COLO829 (cell line): ENCODE measurements around the gene GID8.
A peak's percentile ranks its signal among the peaks of the same experiment; 100 is the strongest.

ENCODE experiments used
- DNase-seq: peaks from one replicate; pipeline ENCODE4 v3.0.0; 2012; ENCODE audit warnings: low spot score

The GID8 gene

DNA sequence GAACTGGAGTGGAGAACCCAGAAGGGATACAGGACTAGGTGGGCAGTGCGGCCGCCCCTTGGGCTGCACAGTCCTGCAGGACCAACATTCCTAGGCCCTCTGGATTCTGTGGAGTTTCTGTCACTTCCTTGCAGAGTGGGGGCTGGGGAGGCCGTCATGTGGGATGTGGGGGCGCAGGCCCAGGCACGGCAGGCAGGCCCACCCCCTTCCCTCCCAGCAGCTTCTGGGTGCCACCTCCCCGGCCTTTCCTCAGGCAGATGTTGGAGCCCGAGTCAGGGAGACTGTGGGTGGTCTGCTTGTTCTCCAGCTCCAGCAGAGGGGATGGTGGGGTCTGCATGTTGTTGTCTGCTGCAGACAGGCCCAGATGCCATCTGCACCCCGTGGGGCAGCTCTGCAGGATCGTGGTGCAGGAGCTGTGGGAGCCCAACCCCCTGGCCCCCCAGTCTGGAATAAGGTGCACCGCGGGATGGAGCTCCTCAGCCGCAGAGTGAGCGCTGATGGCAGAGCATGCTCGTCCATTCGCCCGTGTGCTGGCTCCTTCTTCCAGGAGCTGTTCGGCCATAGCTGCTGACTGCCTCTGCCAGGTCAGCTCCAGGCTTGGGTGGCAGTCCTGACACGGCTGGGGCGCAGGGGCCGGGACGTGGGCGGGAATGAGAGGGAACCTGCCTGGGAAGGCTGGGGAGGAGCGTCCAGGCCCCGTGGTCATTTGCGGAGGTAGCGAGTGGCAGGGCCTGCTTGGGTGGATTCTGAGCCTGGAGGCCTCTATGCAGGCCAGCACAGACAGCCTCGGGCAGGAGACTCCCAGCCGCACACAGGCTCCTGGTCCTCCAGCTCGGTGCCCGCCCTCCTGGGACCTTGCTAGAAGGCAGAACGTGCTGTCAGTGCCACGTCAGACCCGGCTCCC is 32.6 kb downstream of the GID8 start:
- DNase-seq, result no peak

DNA sequence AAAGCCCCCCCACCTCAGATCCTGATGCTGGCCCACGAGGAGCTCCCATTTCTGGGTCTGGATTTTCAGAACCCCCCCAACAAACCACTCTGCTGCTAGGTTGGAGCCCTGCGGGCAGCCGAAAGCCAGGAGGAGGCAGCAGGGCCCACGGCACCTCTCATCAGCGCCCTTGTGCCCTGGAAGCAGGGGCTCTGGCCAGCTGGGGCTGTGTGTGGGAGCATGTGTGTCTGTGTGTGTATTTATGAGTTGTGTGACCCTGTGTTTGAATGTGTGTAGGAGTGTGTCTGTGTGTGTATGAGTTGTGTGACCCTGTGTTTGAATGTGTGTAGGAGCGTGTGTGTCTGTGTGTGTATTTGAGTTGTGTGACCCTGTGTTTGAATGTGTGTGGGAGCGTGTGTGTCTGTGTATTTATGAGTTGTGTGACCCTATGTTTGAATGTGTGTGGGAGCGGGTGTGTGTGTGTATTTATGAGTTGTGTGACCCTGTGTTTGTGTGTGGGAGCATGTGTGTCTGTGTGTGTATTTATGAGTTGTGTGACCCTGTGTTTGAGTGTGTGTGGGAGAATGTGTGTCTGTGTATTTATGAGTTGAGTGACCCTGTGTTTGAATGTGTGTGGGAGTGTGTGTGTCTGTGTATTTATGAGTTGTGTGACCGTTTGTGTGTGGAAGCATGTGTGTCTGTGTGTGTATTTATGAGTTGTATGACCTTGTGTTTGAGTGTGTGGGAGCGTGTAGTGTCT is 33.4 kb downstream of the GID8 start:
- no peak for DNase-seq

DNA sequence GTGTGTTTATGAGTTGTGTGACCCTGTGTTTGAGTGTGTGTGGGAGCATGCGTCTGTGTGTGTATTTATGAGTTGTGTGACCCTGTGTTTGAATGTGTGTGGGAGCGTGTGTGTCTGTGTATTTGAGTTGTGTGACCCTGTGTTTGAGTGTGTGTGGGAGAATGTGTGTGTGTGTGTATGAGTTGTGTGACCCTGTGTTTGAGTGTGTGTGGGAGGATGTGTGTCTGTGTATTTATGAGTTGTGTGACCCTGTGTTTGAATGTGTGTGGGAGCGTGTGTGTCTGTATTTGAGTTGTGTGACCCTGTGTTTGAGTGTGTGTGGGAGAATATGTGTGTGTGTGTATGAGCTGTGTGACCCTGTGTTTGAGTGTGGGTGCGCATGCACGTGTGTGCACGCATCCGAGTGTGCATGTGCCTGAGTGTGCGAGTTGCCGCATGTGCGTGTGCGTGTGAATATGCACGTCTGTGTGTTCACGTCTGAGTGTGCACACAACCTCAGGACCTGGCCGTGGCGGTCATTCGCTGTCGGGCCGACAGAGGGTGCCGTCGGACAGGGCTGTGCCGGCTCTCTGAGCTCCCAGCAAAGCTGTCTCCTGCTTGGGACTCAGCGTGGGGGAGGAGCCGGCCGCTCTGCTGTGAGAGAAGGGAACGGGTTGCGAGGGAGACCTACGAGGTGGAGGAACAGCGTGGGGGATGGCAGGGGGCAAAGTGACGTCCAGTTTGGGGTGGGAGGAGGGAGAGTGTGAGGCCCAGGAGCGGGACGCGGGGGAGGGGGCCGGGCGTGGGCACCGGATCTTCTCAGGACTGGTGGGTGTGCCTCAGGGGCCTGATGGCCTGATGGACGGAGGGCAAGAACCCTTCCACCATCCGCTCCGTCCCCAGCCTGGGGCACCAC is 34.2 kb downstream of the GID8 start:
- peak; percentile 95 for DNase-seq

DNA sequence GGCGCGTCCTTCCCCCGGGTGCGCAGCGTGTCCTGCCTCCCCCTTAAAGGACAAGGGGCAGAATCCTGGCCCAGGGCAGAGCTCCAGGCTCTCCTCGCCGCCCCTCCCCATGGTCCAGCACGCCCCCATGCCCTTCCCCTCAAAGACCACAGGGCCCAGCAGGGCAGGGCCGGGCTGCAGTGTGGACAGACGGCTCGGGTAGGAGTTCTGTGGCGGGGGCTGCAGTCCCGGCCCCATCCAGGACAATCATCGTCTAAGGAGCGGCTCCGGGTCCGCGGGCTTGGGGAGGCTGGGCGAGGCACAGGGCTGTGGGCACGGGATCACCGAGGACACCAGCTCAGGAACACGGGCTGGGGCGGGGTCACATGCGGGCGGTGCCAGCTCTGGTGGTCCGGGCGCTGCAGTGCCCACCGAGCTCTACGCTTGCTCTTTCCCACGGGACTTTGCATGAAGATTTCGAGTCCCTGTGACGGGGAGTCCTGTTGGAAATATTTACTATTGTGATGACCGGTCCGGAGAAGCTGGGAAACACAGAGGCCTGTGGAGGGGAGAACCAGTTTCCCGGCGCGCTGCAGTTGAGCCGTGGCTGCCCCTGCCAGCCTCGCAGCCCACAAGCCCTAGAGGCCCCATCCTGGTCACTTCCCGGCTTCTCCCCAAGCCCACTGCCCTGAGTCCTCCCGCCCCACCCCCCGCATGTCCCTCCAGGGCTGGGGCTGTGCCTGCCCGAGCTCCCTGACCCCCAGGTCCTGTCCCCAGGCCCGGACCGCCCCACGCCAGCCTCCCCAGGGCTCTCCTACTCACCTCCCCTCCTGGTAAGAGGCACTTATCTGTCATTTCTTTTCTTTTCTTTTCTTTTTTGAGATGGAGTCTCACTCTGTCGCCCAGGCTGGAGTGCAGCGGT is 35.1 kb downstream of the GID8 start:
- no peak for DNase-seq

DNA sequence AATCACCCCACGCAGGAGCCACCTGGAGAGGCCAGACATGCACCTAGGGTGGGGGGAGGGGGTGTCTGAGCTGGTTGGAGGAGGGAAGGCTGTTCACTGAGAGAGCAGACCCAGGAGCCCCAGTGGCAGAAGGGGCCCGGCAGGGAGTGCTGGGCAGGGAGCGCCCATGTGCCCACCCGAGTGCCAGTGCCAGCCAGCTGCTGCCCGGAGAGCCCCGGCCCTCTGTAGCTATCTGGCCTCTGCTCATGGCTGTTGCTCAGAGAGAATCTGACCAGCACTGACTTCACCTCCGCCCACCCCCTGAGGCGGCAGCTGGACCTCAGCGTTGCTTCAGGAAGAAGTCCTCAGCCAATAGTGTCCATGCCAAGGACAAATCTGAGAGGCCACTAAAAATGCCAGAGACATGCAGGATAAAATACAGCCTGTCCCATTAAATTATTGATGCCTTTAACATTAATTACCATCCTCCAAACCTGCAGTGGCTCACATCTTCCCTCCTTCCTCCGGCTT is 37.4 kb downstream of the GID8 start:
- DNase-seq, result no peak

DNA sequence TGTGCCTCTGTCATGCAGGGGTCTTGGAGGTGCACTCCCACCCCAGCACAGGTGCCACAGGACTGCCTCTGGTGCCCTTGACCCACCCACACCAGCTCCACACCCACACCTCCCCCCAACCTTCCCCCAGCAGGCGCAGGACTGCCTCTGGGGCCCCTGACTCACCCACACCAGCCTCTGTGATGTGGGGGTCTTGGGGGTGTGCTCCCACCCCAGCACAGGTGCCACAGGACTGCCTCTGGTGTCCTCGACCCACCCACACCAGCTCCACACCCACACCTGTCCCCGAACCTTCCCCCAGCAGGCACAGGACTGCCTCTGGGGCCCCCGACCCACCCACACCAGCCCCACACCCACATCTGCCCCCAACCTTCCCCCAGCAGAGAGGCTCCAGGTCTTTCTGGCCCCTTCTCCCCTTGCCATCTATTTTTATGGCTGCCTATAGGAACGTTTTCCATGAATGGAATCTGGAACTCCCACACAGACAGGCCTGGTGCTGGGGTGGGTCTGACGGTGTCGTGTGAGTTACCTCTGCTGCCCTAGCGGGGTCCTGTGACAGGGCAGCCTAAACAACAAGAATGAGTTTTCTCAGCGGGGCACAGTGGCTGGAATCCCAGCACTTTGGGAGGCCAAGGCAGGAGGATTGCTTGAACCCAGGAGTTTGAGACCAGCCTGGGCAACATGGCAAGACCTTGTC is 38.0 kb downstream of the GID8 start:
- DNase-seq, result no peak

DNA sequence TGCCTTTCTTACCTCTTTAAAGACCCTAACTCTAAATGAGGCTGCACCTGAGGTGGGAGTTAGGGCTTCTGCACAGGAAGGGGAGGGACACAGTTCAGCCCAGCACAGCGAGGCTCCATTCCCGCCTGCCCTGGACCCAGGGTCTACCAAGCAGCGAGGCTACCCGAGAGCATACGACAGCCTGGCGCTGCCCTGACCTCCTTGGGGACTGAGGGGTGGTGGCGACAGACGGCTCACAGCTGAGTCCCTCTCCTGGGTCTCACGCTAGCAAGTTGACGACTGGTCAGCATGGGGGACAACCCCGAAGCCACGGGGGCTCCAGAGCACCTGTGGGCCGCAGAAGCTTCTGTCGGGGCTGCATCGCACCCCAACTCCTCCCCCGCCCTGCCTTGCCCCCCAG is 38.9 kb downstream of the GID8 start:
- no peak for DNase-seq

DNA sequence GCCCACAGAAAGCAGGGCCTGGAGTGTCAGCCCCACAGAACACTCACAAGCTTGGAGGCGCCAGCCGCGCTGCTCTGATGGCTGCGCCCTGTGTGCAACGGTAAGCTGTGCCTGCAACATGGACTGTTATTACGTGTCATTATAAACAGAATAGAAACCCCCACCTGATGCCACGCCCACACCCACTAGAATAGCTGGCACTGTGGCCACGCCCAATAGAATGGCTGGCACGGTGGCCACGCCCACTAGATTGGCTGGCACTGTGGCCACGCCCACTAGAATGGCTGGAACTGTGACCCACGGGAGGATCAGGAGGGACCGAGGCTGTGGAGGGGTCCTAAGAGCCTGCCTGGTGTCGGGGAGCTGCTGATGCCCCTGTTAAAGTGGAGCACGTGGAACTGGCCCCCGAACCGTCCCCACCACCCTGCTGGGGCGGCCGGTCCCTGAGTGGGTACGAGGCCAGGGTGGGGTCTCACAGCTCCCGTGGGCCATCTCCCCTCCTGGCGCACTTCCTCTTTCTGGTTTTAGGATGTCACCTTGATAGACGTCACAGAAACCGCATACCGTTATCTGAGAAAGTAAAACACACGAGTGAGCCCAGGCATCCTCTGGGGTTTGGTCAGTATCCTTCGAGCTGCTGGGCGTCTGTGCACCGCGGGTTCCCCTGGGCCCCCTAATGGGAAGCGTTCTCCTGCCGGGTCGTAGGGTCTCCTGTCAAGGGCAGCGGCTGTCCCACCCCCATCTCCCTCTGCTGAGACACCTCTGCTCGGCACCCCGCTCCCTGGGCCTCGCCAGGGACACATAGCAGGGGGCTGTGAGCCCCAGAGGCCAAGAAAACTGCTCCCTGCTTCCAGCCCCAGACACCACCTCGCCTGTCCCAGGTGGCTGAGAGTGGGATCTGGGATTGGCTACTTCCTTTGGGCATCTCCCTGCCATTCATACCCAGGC is 39.9 kb downstream of the GID8 start:
- DNase-seq, result peak; percentile 82

DNA sequence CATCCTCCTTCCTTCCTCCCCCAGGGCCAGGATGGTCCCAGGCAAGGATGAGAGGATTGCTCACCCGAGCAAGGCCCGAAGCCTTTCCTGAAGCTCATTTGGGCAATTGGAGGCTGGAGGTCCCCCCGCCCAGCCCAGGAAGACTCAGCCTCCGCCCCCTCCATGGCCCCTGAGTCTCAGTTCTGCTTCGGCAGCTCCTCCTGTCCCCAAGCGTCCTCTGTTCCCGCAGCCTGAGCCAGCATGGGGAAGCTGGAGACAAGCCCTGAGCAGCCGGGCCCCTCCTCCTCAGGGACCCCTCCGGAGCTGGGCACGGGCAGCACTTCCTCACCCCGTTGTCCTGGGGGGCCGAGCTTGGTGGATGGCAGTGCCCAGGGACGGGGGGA is 40.6 kb downstream of the GID8 start:
- no peak for DNase-seq

DNA sequence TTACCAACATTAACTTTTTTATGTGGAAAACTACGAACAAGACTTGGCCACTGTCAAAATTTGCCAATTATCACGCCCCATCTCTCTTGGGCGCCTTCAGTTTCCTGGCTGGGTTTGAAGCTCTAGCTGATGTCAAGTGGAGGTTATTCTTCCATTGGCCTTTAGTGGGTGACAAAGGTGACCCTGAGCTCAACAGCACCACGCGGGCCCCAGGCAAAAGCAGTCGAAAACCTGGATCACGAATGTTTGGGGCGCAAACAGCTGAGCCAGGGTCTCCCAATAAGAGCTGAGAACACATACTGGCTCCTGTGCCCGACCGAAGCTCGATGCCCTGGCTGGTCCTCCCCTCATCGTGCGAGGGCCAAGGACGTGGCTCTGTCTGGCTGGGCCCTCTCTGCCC is 41.4 kb downstream of the GID8 start:
- DNase-seq, result no peak

DNA sequence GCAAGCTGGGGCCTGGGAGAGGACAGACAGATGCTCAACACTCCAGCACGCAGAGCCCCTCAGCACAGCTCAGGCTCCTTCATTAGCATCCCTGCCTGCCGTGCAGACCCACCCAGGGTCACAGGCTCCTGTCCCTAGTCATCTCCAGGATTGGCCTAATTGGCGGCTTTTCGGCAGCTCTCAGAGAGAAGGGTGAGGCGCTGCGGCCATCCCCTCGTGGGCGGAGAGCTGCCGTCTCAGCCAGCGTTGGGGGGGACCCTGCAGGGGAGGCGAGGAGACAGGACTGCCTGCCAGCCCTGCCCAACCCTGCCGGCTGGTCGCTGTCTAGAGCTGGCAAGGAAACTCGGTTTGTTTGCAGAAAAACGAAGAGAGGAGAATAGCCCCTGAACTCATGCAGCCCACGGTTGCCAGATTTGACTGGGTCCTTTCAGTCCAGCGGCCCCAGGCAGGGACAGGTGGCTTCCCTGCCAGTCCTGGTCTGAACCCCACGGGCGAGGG is 42.0 kb downstream of the GID8 start:
- DNase-seq, result no peak

DNA sequence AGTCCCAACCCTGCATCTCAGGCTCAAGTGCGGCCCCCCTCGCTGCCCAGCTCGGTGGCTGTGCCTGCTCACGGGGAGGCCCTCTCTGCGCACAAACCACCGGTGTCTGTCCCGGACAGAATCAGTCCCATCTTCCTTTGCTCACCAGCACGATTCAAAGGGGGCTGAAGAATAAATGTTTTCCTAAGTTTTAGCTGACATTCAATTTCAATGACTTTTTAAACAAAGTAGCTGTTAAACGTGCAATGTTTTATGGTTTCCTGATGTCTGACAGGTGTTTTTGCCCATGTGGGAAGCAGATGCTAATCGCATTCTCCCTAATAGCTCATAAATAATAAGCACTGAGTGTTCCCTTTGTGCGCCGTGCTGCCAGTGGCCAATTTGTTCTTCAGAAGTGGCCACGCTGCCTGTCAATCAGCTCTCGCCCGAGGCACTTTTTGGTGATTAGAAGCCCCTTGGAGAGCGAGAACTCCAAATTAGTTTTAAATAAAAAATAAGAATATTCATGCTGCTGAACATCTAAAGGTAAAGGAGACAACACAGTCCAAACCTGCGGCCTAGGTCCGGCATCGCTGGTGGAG is 42.5 kb downstream of the GID8 start:
- no peak for DNase-seq

DNA sequence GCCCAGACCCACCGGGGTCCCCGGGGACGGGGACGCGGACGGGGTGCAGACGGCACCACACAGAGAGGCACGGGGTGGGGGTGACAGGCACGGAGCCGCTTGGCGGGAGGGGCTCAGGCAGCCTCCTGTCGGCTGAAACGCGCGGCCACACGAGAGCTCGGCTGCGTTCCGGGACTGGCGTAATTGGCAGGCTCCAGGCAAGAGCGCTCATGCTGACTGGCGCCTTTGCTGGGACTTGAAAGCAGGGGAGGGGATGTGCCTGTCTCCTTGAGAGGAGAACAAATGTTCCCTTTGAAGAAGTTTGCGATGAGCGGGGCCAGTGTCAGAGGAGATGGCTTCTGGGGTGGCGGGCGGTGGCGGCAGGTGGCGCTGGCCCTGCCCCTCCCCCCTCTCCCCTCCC is 43.0 kb downstream of the GID8 start:
- no peak for DNase-seq

DNA sequence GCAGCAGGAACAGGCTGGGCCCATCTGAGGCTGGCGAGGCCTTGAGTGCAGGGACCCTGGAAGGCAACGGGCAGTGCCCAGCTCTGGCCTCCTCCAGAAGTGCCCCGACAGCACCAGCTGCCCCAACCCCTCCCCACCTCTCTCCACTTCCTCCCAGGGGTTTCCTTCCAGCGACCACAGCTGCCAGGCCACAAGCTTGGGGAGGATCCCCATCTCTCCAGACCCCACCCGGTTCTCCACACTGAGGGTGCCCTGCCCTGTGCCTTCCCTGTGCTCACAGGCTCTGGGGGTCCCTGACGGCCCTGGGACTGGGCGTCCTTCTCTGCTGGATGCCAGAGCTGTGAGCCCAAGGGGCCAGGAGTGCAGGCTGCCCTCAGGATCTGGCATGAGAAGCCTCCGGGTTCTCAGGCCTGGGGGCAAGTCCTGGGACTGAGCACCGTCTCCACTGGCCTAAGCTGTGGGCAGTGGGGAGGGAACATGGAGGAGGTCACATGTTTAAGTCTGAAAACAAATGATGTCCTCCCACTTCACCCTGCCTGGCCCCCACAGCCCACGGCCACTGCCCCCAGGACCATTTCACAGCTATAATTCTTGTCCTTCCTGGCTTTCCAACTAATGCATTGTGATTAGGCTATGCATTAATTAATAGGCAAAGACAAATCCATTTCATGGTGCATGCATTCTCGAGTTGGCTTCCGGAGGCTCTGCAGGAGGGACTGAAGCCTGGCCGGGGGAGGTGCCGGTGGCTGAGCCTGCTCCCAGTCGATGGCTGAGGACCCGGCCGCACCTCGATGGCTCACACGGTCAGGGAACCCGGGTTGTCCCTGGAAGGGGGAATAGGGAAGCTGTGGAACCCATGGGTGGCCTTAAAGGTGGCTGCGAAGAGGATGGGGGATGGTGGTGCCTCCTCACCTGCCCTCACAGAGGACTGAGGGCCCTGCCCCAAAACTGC is 44.5 kb downstream of the GID8 start:
- DNase-seq, result no peak

DNA sequence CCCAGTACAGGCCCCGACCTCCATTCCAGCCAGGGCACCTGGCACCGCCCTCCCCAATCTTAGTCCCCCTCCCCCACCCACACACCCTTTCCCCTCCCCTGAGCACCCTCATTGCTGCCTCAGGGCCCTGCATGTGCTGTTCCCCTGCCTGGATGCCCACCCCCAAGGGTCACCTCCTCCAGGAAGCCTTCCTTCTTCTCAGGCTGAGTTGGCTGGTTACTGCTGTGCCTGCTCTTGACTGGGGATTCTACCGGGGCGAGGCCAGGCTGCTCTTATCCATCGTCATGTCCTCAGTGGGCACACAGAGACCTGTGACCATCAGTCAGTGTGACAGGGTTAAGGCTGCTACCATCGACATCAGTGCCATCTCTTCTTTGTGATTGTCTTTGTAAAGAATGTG is 45.3 kb downstream of the GID8 start:
- DNase-seq, result no peak

DNA sequence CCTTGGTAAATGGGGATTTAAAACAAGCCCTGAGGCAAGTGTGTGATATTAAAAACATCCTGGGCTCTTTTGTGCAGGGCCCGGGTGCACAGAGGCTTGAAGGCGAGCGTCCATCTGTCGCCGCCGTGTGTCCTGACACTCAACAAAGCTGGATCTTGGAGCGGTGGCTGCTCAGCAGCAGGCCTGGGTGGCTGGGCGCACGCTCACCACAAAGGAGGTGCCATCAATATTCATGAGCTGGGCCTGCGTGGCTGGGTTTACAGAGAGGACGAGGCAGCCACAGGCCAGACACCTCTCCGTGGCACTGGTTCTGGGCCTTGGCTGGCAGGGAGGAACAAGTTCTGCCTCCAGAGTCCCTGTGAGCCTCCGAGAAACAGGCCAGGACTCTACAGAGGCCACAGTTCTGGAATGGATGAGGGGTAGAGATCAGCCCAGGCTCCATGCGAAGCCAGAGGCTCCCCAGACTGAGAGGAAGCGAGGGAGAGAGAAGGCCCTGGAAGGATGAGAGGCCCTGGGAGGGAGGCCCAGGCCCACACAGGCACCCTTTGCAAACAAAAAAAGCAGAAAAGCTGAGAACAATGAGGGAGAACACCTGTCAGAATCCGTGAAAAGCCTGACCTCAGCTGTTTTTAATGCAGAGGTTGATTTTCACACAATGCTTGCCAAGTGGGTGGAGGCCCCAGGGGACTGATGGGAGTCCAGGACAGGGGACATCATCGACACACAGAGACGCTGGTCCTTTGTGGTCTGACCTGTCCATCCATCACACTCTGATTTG is 46.9 kb downstream of the GID8 start:
- DNase-seq, result no peak

DNA sequence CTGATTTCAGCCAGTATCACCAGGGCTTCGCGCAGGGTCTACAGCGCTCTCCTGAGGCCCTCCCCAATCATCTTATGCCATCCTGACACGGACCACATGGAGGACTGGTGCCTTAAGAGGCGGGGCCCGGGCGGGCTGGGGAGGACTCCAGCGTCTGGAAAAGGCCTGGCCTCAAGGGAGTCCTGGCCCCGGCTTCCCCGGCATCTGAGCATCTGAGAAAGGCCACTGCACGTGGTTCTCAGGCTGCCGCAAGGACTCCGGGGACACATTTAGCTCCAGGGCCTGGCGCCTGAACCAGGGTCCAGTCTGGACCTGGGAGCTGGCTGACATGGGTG is 47.5 kb downstream of the GID8 start:
- DNase-seq, result no peak
